Fibroblast of lung (primary cell): Measurements from ENCODE around the gene PDE9A.

ENCODE experiments used
- EZH2 ChIP-seq: IDR thresholded peaks from 2 replicates; pipeline ENCODE4 v1.5.1; 2012; ENCODE audit warnings: low read length, control low read depth, mild to moderate bottlenecking; ENCODE audit errors: missing control alignments
- TF ChIP-seq, protein P1 (sequence below), 2 donors: IDR thresholded peaks in 1 of 2; conservative IDR thresholded peaks in 1 of 2; 1 replicate in 1 of 2; 2 replicates in 1 of 2; pipeline ENCODE4 v1.5.1; 2011 to 2012; ENCODE audit warnings: low read length in 2 of 2, control low read depth in 1 of 2, inconsistent platforms in 1 of 2, low read depth in 1 of 2, mild to moderate bottlenecking in 1 of 2

DNA sequence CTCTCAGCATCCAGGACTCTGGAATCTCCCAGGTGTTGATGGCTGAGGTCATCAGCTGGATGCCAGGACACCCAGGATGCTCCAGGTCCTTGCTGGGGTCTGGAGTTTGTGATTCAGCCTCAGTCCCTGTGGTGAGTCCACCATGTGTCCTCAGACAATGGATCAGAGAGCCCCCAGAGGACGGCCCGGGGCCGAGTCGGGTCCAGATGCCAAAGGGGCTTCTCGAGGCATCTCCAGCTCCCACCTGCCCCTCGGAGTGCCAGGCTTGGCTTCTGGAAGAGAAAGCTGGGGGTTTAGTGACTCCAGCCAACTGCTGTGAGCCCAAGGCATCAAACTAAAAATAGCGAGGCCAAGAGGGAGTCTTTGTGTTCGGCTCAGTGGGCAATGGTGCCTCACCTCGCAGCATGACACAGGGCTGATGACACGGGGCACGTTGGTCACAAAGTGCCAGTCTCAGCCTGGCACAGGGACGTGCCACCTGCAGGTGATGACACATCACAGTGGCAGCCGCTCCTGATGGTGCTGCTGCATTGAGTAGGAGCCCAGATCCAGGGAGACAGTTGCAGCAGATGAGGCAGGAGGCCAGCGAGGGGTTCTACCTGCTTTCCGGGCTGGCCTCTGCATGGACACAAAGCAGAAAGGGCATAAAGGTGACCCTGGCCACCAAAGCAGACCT lies 10.6 kb downstream of the PDE9A start:
- TF ChIP-seq, protein P1, sequence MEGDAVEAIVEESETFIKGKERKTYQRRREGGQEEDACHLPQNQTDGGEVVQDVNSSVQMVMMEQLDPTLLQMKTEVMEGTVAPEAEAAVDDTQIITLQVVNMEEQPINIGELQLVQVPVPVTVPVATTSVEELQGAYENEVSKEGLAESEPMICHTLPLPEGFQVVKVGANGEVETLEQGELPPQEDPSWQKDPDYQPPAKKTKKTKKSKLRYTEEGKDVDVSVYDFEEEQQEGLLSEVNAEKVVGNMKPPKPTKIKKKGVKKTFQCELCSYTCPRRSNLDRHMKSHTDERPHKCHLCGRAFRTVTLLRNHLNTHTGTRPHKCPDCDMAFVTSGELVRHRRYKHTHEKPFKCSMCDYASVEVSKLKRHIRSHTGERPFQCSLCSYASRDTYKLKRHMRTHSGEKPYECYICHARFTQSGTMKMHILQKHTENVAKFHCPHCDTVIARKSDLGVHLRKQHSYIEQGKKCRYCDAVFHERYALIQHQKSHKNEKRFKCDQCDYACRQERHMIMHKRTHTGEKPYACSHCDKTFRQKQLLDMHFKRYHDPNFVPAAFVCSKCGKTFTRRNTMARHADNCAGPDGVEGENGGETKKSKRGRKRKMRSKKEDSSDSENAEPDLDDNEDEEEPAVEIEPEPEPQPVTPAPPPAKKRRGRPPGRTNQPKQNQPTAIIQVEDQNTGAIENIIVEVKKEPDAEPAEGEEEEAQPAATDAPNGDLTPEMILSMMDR (conservative IDR thresholded peaks at IDR 0.05 in 1 of 2, IDR thresholded peaks at IDR 0.05 in 1 of 2; ENCODE audit: low read depth in 1 of 2, low read length in 2 of 2) = no peak
- TF ChIP-seq EZH2 = no peak
